GM19240 (cell line): ENCODE measurements around the gene DNAJC30.
A peak's percentile ranks its signal among the peaks of the same experiment; 100 is the strongest.
"Not testable (repeated sequence)": the region's sequence is repeated elsewhere in the genome, so short reads cannot be mapped to it uniquely, and the experiment has no call there.

ENCODE experiments used
- DNase-seq: peaks from one replicate; pipeline ENCODE4 v3.0.0; 2011; ENCODE audit warnings: low spot score; ENCODE audit not compliant: insufficient read length

Gene DNAJC30

GRCh38 chr7:73683788-73684693, 788 bp upstream of the DNAJC30 start:
- no peak for DNase-seq

GRCh38 chr7:73682745-73683055, 553 bp downstream of the DNAJC30 start:
- no peak for DNase-seq

GRCh38 chr7:73681031-73681430, 2.2 kb downstream of the DNAJC30 start:
- DNase-seq = no peak

- DNase-seq = no peak
These were observed 2.8 kb downstream of the DNAJC30 start for GRCh38 chr7:73680501-73680900.

- no peak for DNase-seq
These were observed 3.5 kb downstream of the DNAJC30 start for GRCh38 chr7:73679709-73680108.

GRCh38 chr7:73678862-73679261, 4.4 kb downstream of the DNAJC30 start:
- DNase-seq = no peak

GRCh38 chr7:73676062-73676461, 7.2 kb downstream of the DNAJC30 start:
- not testable (repeated sequence) for DNase-seq

GRCh38 chr7:73674468-73675124, 8.7 kb downstream of the DNAJC30 start:
- no peak for DNase-seq

GRCh38 chr7:73671857-73672445, 11.3 kb downstream of the DNAJC30 start:
- DNase-seq = no peak

GRCh38 chr7:73671322-73671661, 12.0 kb downstream of the DNAJC30 start:
- DNase-seq = no peak

- DNase-seq = no peak
These were observed 13.3 kb downstream of the DNAJC30 start for GRCh38 chr7:73669858-73670385.

GRCh38 chr7:73669288-73669701, 14.0 kb downstream of the DNAJC30 start:
- no peak for DNase-seq

GRCh38 chr7:73668886-73669230, 14.4 kb downstream of the DNAJC30 start:
- DNase-seq = no peak

GRCh38 chr7:73668103-73668885, 15.0 kb downstream of the DNAJC30 start:
- no peak for DNase-seq

GRCh38 chr7:73667344-73668102, 15.7 kb downstream of the DNAJC30 start, which contains the start of gene VPS37D:
VPS37D (plus strand) TSS chr7:73667831; CDS start chr7:73667959, 128 bp downstream.
- DNase-seq = peak; percentile 95

GRCh38 chr7:73663033-73663432, 20.2 kb downstream of the DNAJC30 start:
- DNase-seq = no peak

GRCh38 chr7:73660594-73660993, 22.7 kb downstream of the DNAJC30 start:
- not testable (repeated sequence) for DNase-seq

- DNase-seq = no peak
These were observed 23.3 kb downstream of the DNAJC30 start for GRCh38 chr7:73659983-73660382.

GRCh38 chr7:73655309-73655708, 27.9 kb downstream of the DNAJC30 start:
- DNase-seq = not testable (repeated sequence)

- DNase-seq = no peak
These were observed 30.7 kb downstream of the DNAJC30 start for GRCh38 chr7:73652541-73652949.

GRCh38 chr7:73650524-73650923, 32.7 kb downstream of the DNAJC30 start:
- DNase-seq = no peak
